Astrocyte (in vitro differentiated cells and primary cell): ENCODE results near the gene GSTT4. TPM values are rescaled to one million over a fixed set of nuclear protein-coding genes. Genes with fewer than 3 reads are reported as not detected.

Source experiments
- DNase-seq: peaks from one replicate; pipeline ENCODE4 v3.0.0-alpha.2; 2010; ENCODE audit warnings: low read depth
- FAIRE-seq: peaks from 2 replicates; lab custom pipeline; 2011; peaks lifted over from hg19 to GRCh38; lab: Jason Lieb, UNC
- H2AFZ ChIP-seq: 2 replicates; pipeline ENCODE4 v1.6.0; 2012; ENCODE audit warnings: low read depth, low read length, inconsistent platforms
- H3K27ac ChIP-seq: 2 replicates; pipeline ENCODE4 v1.5.1; 2011; ENCODE audit warnings: low read depth, low read length, inconsistent platforms
- H3K27me3 ChIP-seq: 2 replicates; pipeline ENCODE4 v1.6.0; 2011; ENCODE audit warnings: low read length, inconsistent platforms; ENCODE audit not compliant: insufficient read depth
- H3K36me3 ChIP-seq: 2 replicates; pipeline ENCODE4 v1.5.1; 2011; ENCODE audit warnings: low read length, inconsistent platforms; ENCODE audit not compliant: insufficient read depth
- H3K4me1 ChIP-seq: 2 replicates; pipeline ENCODE4 v1.5.1; 2011; ENCODE audit warnings: low read length, inconsistent platforms; ENCODE audit not compliant: insufficient read depth
- H3K4me2 ChIP-seq: 2 replicates; pipeline ENCODE4 v1.6.0; 2012; ENCODE audit warnings: low read length, inconsistent platforms
- H3K4me3 ChIP-seq: 2 replicates; pipeline ENCODE4 v1.5.1; 2011; ENCODE audit warnings: low read depth, mild to moderate bottlenecking, low read length, inconsistent platforms; ENCODE audit not compliant: insufficient read depth
- H3K79me2 ChIP-seq: 2 replicates; pipeline ENCODE4 v1.6.0; 2012; ENCODE audit warnings: mild to moderate bottlenecking, low read length, inconsistent platforms; ENCODE audit not compliant: insufficient read depth
- H3K9ac ChIP-seq: 2 replicates; pipeline ENCODE4 v1.6.0; 2012; ENCODE audit warnings: mild to moderate bottlenecking, low read length, inconsistent platforms
- H3K9me3 ChIP-seq: 2 replicates; pipeline ENCODE4 v1.5.1; 2012; ENCODE audit warnings: low read depth, mild to moderate bottlenecking, low read length, inconsistent platforms; ENCODE audit not compliant: insufficient read depth
- H4K20me1 ChIP-seq: 2 replicates; pipeline ENCODE4 v1.6.0; 2012; ENCODE audit warnings: low read length, inconsistent platforms; ENCODE audit not compliant: insufficient read depth
- H3K27ac Mint-ChIP-seq: one replicate; pipeline ENCODE4 v1.8.0; 2021; ENCODE audit warnings: mild to moderate bottlenecking, mixed read lengths; ENCODE audit not compliant: unreplicated experiment
- H3K27me3 Mint-ChIP-seq: one replicate; pipeline ENCODE4 v1.8.0; 2021; ENCODE audit warnings: low read depth, mixed read lengths; ENCODE audit not compliant: unreplicated experiment
- H3K36me3 Mint-ChIP-seq: one replicate; pipeline ENCODE4 v1.8.0; 2021; ENCODE audit warnings: low read depth, mixed read lengths; ENCODE audit not compliant: unreplicated experiment
- H3K4me1 Mint-ChIP-seq: one replicate; pipeline ENCODE4 v1.8.0; 2021; ENCODE audit warnings: low read depth, mixed read lengths; ENCODE audit not compliant: unreplicated experiment
- H3K4me3 Mint-ChIP-seq: one replicate; pipeline ENCODE4 v1.8.0; 2021; ENCODE audit warnings: mild to moderate bottlenecking, moderate library complexity, mixed read lengths; ENCODE audit not compliant: unreplicated experiment
- H3K9me3 Mint-ChIP-seq: one replicate; pipeline ENCODE4 v1.8.0; 2021; ENCODE audit warnings: mild to moderate bottlenecking, mixed read lengths; ENCODE audit not compliant: unreplicated experiment
- CTCF ChIP-seq: IDR thresholded peaks from 2 replicates; pipeline ENCODE4 v1.5.1; 2011; ENCODE audit warnings: low read depth, mild to moderate bottlenecking, inconsistent platforms, low read length, moderate library complexity; ENCODE audit not compliant: insufficient read depth
- EZH2 ChIP-seq: IDR thresholded peaks from 2 replicates; pipeline ENCODE4 v1.6.1; 2012; ENCODE audit warnings: mild to moderate bottlenecking, low read length, inconsistent platforms; ENCODE audit not compliant: insufficient read depth
- total RNA-seq: library from RNA; stranded (reverse); gene quantifications from 2 replicates; pipeline ENCODE4 v1.2.1, GENCODE V29; 2021

Gene GSTT4
- total RNA-seq, 1 donor from 2014 or later, result not detected

- H3K9me3 ChIP-seq, result no peaks in the 10 kb centered on the region
- H3K4me2 ChIP-seq, result no peak overlapping the region
- no peak overlapping the region for H2AFZ ChIP-seq
- H3K79me2 ChIP-seq, result peaks cover 1% of the 10 kb centered on the region
- Mint-ChIP-seq H3K36me3 (no peaks in the 10 kb centered on the region), H3K27ac (no peak overlapping the region), H3K4me3 (no peak overlapping the region), H3K27me3 (peaks cover 28% of the 10 kb centered on the region), H3K9me3 (no peaks in the 10 kb centered on the region), H3K4me1 (no peaks in the 10 kb centered on the region)
- no peaks in the 10 kb centered on the region for H4K20me1 ChIP-seq
- H3K36me3 ChIP-seq, result no peaks in the 10 kb centered on the region
- no peak overlapping the region for H3K27ac ChIP-seq
- H3K27me3 ChIP-seq, result no peaks in the 10 kb centered on the region
- no peaks in the 10 kb centered on the region for H3K4me1 ChIP-seq
- no peak overlapping the region for H3K4me3 ChIP-seq
- no peak for DNase-seq
- TF ChIP-seq CTCF (no peak), EZH2 (no peak)
- no peak for FAIRE-seq
- no peak overlapping the region for H3K9ac ChIP-seq
These were observed 1.1 kb upstream of the GSTT4 start for GRCh38 chr22:24006207-24006913.

- no peak overlapping the region for H3K9ac ChIP-seq
- H3K36me3 ChIP-seq, result no peaks in the 10 kb centered on the region
- no peak overlapping the region for H3K4me2 ChIP-seq
- no peaks in the 10 kb centered on the region for H3K27me3 ChIP-seq
- no peaks in the 10 kb centered on the region for H3K79me2 ChIP-seq
- H3K9me3 ChIP-seq, result no peaks in the 10 kb centered on the region
- FAIRE-seq (no peak), DNase-seq (no peak)
- no peaks in the 10 kb centered on the region for H4K20me1 ChIP-seq
- TF ChIP-seq CTCF (no peak), EZH2 (no peak)
- H3K27me3 Mint-ChIP-seq, result peaks cover 28% of the 10 kb centered on the region
- no peaks in the 10 kb centered on the region for H3K4me1 ChIP-seq
- H3K4me3 ChIP-seq, result no peak overlapping the region
- no peaks in the 10 kb centered on the region for H3K4me1 Mint-ChIP-seq
- no peaks in the 10 kb centered on the region for H3K36me3 Mint-ChIP-seq
- H3K27ac ChIP-seq, result no peak overlapping the region
- H3K9me3 Mint-ChIP-seq, result no peaks in the 10 kb centered on the region
- H2AFZ ChIP-seq, result no peak overlapping the region
- no peak overlapping the region for H3K4me3 Mint-ChIP-seq
- no peak overlapping the region for H3K27ac Mint-ChIP-seq
These were observed 1.4 kb downstream of the GSTT4 start for GRCh38 chr22:24003887-24004286.

- Histone ChIP-seq H2AFZ (no peak overlapping the region), H4K20me1 (no peaks in the 10 kb centered on the region), H3K27me3 (no peaks in the 10 kb centered on the region), H3K27ac (no peak overlapping the region), H3K9ac (no peak overlapping the region), H3K4me3 (no peak overlapping the region), H3K4me1 (no peaks in the 10 kb centered on the region), H3K36me3 (no peaks in the 10 kb centered on the region), H3K4me2 (no peak overlapping the region), H3K9me3 (no peaks in the 10 kb centered on the region), H3K79me2 (no peaks in the 10 kb centered on the region)
- Mint-ChIP-seq H3K27me3 (peaks cover 28% of the 10 kb centered on the region), H3K4me1 (no peaks in the 10 kb centered on the region), H3K36me3 (no peaks in the 10 kb centered on the region), H3K27ac (no peak overlapping the region), H3K4me3 (no peak overlapping the region), H3K9me3 (no peaks in the 10 kb centered on the region)
- FAIRE-seq (no peak), DNase-seq (no peak)
- TF ChIP-seq CTCF (no peak), EZH2 (no peak)
These were observed 2.4 kb downstream of the GSTT4 start for GRCh38 chr22:24002851-24003250.
